BJ (cell line): ENCODE measurements around the gene LARP4B. TPM values are rescaled to one million over a fixed set of nuclear protein-coding genes. Genes with fewer than 3 reads are reported as not detected.

Experiments
- CTCF ChIA-PET: fragments of 350-600 bp; formaldehyde crosslinking; extraction: SDS; loops from one replicate; lab custom pipeline; 2021; ENCODE audit warnings: antibody characterized with exemption, inconsistent platforms; lab: Yijun Ruan, JAX
- POLR2A ChIA-PET: fragments of 300-600 bp; sonication (Branson Sonifier 250); formaldehyde crosslinking; extraction: SDS; loops from one replicate; lab custom pipeline; 2021; ENCODE audit warnings: antibody characterized with exemption; lab: Charles Lee
- DNase-seq: peaks from one replicate; pipeline ENCODE4 v3.0.0-alpha.2; 2011; ENCODE audit warnings: low read depth
- H3K27me3 ChIP-seq: 2 replicates; pipeline ENCODE4 v1.6.0; 2011; ENCODE audit warnings: low read length; ENCODE audit not compliant: control insufficient read depth, insufficient read depth
- H3K36me3 ChIP-seq: 2 replicates; pipeline ENCODE4 v1.5.1; 2011; ENCODE audit warnings: low read length; ENCODE audit not compliant: control insufficient read depth, insufficient read depth
- H3K4me3 ChIP-seq: 2 replicates; pipeline ENCODE4 v1.5.1; 2011; ENCODE audit warnings: low read depth, mild to moderate bottlenecking, control low read depth, low read length
- CTCF ChIP-seq: IDR thresholded peaks from 2 replicates; pipeline ENCODE4 v1.5.1; 2011; ENCODE audit warnings: low read depth, mild to moderate bottlenecking, control low read depth, inconsistent platforms, low read length, moderate library complexity; ENCODE audit not compliant: insufficient read depth
- polyA plus RNA-seq: library from polyadenylated mRNA; depleted of rRNA; stranded (reverse); fragments of >200 nt; gene quantifications from 2 replicates; pipeline ENCODE4 v1.2.3, GENCODE V29; 2011

LARP4B gene
- polyA plus RNA-seq, 1 experiment, result 38.4 TPM

- CTCF ChIA-PET, result no interaction called here
- no peak for TF ChIP-seq CTCF
- Histone ChIP-seq H3K36me3 (no peaks in the 10 kb centered on the region), H3K4me3 (no peak overlapping the region), H3K27me3 (no peaks in the 10 kb centered on the region; the same call in 1 of the 2 replicates)
- DNase-seq, result no peak
- POLR2A ChIA-PET, result no interaction called here
Observed at GRCh38 chr10:974038-974784, 42.7 kb upstream of the LARP4B start.

- ChIA-PET CTCF (interaction anchor here (0.7 kb wide), 1 partner anchor 544 kb away, joined by 4 read pairs; no protein-coding TSS in a partner anchor), POLR2A (no interaction called here)
- Histone ChIP-seq H3K4me3 (no peak overlapping the region), H3K27me3 (no peaks in the 10 kb centered on the region; the same call in 1 of the 2 replicates), H3K36me3 (no peaks in the 10 kb centered on the region)
- DNase-seq, result no peak
- TF ChIP-seq CTCF, result no peak
Observed at GRCh38 chr10:972763-973162, 41.3 kb upstream of the LARP4B start.

- H3K36me3 ChIP-seq, result no peaks in the 10 kb centered on the region
- CTCF ChIA-PET, result interaction anchor here (0.8 to 1.3 kb wide), 2 partner anchors 9 to 10 kb away, joined by 3 to 6 read pairs; no protein-coding TSS in a partner anchor
- no peak for TF ChIP-seq CTCF
- no peak overlapping the region for H3K4me3 ChIP-seq
- POLR2A ChIA-PET, result no interaction called here
- DNase-seq, result no peak
- no peaks in the 10 kb centered on the region; the same call in 1 of the 2 replicates for H3K27me3 ChIP-seq
Observed at GRCh38 chr10:971613-972012, 40.1 kb upstream of the LARP4B start.

- no peak for DNase-seq
- ChIA-PET CTCF (interaction anchor here (0.8 to 1.3 kb wide), 3 partner anchors 8 to 13 kb away, joined by 3 to 6 read pairs (median 3); no protein-coding TSS in a partner anchor), POLR2A (interaction anchor here (0.5 kb wide), 1 partner anchor 187 kb away, joined by 3 read pairs; no protein-coding TSS in a partner anchor)
- no peak for TF ChIP-seq CTCF
- no peaks in the 10 kb centered on the region for H3K36me3 ChIP-seq
- no peak overlapping the region for H3K4me3 ChIP-seq
- H3K27me3 ChIP-seq, result no peaks in the 10 kb centered on the region; the same call in 1 of the 2 replicates
Observed at GRCh38 chr10:971150-971542, 39.6 kb upstream of the LARP4B start.
